ENCODE results near the gene MYF5. TPM values are rescaled to one million over a fixed set of nuclear protein-coding genes. Genes with fewer than 3 reads are reported as not detected.

Gene MYF5
- total RNA-seq, 1 donor from 2014 or later = not detected

DNA sequence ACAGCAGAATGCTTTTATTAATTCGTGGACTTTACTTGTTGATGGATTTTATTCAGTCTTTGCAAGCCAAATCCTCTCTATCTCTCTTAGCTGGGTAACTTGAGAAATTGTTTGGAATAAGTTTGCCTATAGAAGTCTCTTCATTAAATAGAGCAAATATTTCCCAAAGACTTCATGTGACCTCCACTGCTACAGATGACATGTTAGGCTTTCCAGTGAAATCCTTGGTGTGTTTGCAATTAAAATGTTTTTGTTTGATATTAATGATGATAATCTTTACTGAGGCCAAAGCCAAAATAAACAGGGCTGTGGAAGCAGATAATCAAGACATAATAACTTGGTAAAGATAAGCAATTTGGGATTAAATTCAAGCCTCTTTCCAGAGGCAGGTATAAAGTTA lies 4.8 kb upstream of the MYF5 start:
- intact Hi-C loops (cut with micrococcal nuclease) = no loop called here
- Histone ChIP-seq H3K4me1 (no peaks in the 10 kb centered on the region), H3K27me3 (ENCODE audit: low read depth) (peaks cover 90% of the 10 kb centered on the region), H3K9me3 (replicated peaks) (no peaks in the 10 kb centered on the region), H3K4me3 (no peak overlapping the region), H3K36me3 (no peaks in the 10 kb centered on the region), H3K27ac (replicated peaks) (no peak overlapping the region)
- TF ChIP-seq, protein P1, sequence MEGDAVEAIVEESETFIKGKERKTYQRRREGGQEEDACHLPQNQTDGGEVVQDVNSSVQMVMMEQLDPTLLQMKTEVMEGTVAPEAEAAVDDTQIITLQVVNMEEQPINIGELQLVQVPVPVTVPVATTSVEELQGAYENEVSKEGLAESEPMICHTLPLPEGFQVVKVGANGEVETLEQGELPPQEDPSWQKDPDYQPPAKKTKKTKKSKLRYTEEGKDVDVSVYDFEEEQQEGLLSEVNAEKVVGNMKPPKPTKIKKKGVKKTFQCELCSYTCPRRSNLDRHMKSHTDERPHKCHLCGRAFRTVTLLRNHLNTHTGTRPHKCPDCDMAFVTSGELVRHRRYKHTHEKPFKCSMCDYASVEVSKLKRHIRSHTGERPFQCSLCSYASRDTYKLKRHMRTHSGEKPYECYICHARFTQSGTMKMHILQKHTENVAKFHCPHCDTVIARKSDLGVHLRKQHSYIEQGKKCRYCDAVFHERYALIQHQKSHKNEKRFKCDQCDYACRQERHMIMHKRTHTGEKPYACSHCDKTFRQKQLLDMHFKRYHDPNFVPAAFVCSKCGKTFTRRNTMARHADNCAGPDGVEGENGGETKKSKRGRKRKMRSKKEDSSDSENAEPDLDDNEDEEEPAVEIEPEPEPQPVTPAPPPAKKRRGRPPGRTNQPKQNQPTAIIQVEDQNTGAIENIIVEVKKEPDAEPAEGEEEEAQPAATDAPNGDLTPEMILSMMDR (IDR thresholded peaks at IDR 0.05; ENCODE audit: borderline replicate concordance) = no peak
- DNase-seq = no peak

DNA sequence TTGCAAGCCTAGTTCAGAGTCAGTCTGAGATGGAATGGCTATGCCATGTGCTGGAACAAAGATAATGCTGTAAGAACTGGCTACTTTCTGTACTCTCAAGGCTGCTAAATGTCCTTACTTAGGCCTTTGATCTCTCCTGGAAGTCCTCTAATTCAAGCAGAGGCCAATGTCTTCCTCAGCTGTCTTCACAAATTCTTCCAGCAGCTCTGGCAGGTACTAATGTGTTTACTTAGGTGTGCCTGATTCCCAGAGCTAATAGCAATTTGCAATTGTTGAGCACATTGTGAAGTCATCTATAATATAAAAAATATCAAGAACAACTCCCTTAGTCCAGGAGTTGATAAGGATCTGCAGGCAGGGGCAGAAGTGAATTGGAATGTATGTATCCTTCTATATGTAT lies 3.8 kb upstream of the MYF5 start:
- TF ChIP-seq, protein P1 (IDR thresholded peaks at IDR 0.05; ENCODE audit: borderline replicate concordance) = no peak
- Histone ChIP-seq H3K4me1 (no peaks in the 10 kb centered on the region), H3K27me3 (ENCODE audit: low read depth) (peaks cover 93% of the 10 kb centered on the region), H3K27ac (replicated peaks) (no peak overlapping the region), H3K4me3 (no peak overlapping the region), H3K36me3 (no peaks in the 10 kb centered on the region), H3K9me3 (replicated peaks) (no peaks in the 10 kb centered on the region)
- DNase-seq = no peak
- intact Hi-C loops (cut with micrococcal nuclease) = no loop called here

DNA sequence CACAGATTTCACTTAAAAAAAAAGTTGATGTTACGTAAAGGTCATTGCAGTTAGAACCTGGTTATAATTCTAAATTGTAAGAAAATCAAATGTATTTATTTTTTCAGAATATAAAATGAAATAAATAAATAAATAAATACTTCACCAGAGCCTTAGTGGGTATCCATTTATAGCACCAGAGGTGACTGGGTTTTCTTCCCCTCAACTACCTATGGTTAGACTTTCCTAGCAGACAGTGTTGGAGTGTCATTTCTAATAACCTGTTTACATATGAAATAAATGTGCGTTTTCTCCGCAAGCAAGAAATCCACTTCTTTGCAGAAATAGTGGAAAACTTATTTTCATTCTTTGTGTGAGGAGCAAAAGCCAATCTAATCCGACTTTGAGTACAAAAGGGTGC lies 3.3 kb upstream of the MYF5 start:
- H3K36me3 ChIP-seq = no peaks in the 10 kb centered on the region
- H3K4me3 ChIP-seq = no peak overlapping the region
- intact Hi-C loops (cut with micrococcal nuclease) = no loop called here
- no peaks in the 10 kb centered on the region for H3K4me1 ChIP-seq
- no peaks in the 10 kb centered on the region for H3K9me3 ChIP-seq (replicated peaks)
- TF ChIP-seq, protein P1 (IDR thresholded peaks at IDR 0.05; ENCODE audit: borderline replicate concordance) = no peak
- DNase-seq = no peak
- H3K27me3 ChIP-seq (ENCODE audit: low read depth) = peaks cover 93% of the 10 kb centered on the region
- H3K27ac ChIP-seq (replicated peaks) = no peak overlapping the region

DNA sequence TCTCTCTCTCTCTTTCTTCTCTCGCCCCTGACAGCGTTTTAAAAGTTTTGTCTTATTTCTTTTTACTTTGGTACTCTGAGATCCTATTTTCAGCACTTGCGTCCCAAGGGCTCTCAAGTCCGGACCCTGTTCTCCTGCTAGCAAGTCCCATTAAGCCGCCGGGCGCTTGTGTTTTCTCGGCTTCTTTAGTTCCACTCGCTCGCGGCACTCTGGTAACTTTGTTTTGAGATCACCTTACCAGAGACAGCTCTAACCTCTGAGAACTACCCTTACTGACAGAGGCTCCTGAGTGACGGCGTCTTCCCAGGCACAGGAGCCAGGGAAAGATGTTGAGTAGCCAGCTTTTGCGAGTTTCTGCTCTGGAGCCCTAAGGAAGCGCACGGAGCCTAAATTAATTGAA lies 2.7 kb upstream of the MYF5 start:
- no peak for DNase-seq

DNA sequence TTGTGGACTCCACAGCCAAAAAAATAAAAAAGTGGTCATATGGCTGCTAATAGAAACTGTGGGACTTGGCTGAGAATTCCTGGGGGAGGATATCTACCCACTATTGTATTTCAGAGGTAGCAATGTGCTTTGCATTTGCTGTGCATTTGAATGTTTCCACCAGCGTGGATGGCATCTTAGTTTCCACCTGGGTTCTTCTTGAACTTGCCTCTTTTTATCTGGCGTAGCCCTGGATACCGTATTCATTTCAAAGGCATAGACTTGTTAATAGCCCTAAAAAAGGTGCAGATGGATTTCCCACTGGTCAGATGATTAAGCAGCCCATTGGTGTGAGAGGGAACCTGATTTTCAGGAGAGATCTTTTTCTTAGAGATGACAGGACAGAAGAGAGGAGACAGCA lies 1.9 kb upstream of the MYF5 start:
- Histone ChIP-seq H3K27me3 (ENCODE audit: low read depth) (peaks cover 81% of the 10 kb centered on the region), H3K9me3 (replicated peaks) (no peaks in the 10 kb centered on the region), H3K27ac (replicated peaks) (no peak overlapping the region), H3K4me3 (no peak overlapping the region), H3K4me1 (no peaks in the 10 kb centered on the region), H3K36me3 (no peaks in the 10 kb centered on the region)
- intact Hi-C loops (cut with micrococcal nuclease) = no loop called here
- DNase-seq = no peak
- TF ChIP-seq, protein P1 (IDR thresholded peaks at IDR 0.05; ENCODE audit: borderline replicate concordance) = no peak

More for the DNA sequence above, 2.7 kb upstream of the MYF5 start:
- H3K27ac ChIP-seq (replicated peaks) = no peak overlapping the region
- TF ChIP-seq, protein P1 (IDR thresholded peaks at IDR 0.05; ENCODE audit: borderline replicate concordance) = no peak
- H3K4me1 ChIP-seq = no peaks in the 10 kb centered on the region
- no peaks in the 10 kb centered on the region for H3K36me3 ChIP-seq
- no peaks in the 10 kb centered on the region for H3K9me3 ChIP-seq (replicated peaks)
- H3K27me3 ChIP-seq (ENCODE audit: low read depth) = peaks cover 89% of the 10 kb centered on the region
- peak overlapping the region; percentile 49 for H3K4me3 ChIP-seq
- intact Hi-C loops (cut with micrococcal nuclease) = no loop called here
